Endothelial cell of umbilical vein (primary cell): ENCODE data around the gene FRYL.
"Not testable (repeated sequence)": the region's sequence is repeated elsewhere in the genome, so short reads cannot be mapped to it uniquely, and the experiment has no call there.

Experiments
- EZH2 ChIP-seq: IDR thresholded peaks from 2 replicates; pipeline ENCODE4 v1.6.1; 2012; ENCODE audit warnings: borderline replicate concordance, low read depth, mild to moderate bottlenecking, moderate library complexity, low read length, inconsistent platforms; ENCODE audit not compliant: severe bottlenecking
- FOS ChIP-seq: IDR thresholded peaks from 2 replicates; pipeline ENCODE4 v1.6.1; 2011; ENCODE audit warnings: mild to moderate bottlenecking, low read length, moderate library complexity, borderline replicate concordance; ENCODE audit not compliant: insufficient read depth
- GATA2 ChIP-seq: IDR thresholded peaks from 2 replicates; pipeline ENCODE4 v1.7.0; 2011; ENCODE audit warnings: low read depth, mild to moderate bottlenecking, moderate library complexity, mixed read lengths, low read length; ENCODE audit not compliant: insufficient read length, insufficient read depth
- JUN ChIP-seq: IDR thresholded peaks from 2 replicates; pipeline ENCODE4 v1.6.1; 2011; ENCODE audit warnings: borderline replicate concordance, low read depth; ENCODE audit not compliant: insufficient read length, insufficient read depth
- MAX ChIP-seq: IDR thresholded peaks from 2 replicates; pipeline ENCODE4 v1.6.1; 2011; ENCODE audit not compliant: insufficient read depth, insufficient read length
- MYC ChIP-seq: IDR thresholded peaks from one replicate; pipeline ENCODE4 v1.6.1; 2011; ENCODE audit warnings: mild to moderate bottlenecking, low read depth, low read length
- POLR2A ChIP-seq: IDR thresholded peaks from 2 replicates; pipeline ENCODE4 v1.6.1; 2012; ENCODE audit warnings: low read depth, mild to moderate bottlenecking, control low read depth, low read length
- POLR2AphosphoS5 ChIP-seq: IDR thresholded peaks from 2 replicates; pipeline ENCODE4 v1.6.1; 2012; ENCODE audit warnings: low read depth, mild to moderate bottlenecking, control low read depth, low read length, moderate library complexity; ENCODE audit not compliant: insufficient read depth
- TF ChIP-seq, protein P1 (sequence below), 2 donors: IDR thresholded peaks; 1 replicate in 1 of 2; 2 replicates in 1 of 2; pipeline ENCODE4 v1.5.1; 2011; ENCODE audit warnings: low read length in 2 of 2, mild to moderate bottlenecking in 2 of 2, moderate library complexity in 2 of 2, control low read depth in 1 of 2, inconsistent platforms in 1 of 2, low read depth in 1 of 2; ENCODE audit not compliant: insufficient read depth in 1 of 2; ENCODE audit errors: extremely low read depth in 1 of 2

GRCh38 chr4:48451656-48452055, 328.4 kb downstream of the FRYL start:
- TF ChIP-seq, protein P1, sequence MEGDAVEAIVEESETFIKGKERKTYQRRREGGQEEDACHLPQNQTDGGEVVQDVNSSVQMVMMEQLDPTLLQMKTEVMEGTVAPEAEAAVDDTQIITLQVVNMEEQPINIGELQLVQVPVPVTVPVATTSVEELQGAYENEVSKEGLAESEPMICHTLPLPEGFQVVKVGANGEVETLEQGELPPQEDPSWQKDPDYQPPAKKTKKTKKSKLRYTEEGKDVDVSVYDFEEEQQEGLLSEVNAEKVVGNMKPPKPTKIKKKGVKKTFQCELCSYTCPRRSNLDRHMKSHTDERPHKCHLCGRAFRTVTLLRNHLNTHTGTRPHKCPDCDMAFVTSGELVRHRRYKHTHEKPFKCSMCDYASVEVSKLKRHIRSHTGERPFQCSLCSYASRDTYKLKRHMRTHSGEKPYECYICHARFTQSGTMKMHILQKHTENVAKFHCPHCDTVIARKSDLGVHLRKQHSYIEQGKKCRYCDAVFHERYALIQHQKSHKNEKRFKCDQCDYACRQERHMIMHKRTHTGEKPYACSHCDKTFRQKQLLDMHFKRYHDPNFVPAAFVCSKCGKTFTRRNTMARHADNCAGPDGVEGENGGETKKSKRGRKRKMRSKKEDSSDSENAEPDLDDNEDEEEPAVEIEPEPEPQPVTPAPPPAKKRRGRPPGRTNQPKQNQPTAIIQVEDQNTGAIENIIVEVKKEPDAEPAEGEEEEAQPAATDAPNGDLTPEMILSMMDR (IDR thresholded peaks at IDR 0.05; ENCODE audit: extremely low read depth in 1 of 2, insufficient read depth in 1 of 2, low read depth in 1 of 2, low read length in 2 of 2), result not testable (repeated sequence)
- not testable (repeated sequence) for TF ChIP-seq POLR2AphosphoS5, EZH2, GATA2, POLR2A, MYC, MAX, FOS, JUN
